GM12872 (cell line): Measurements from ENCODE around the gene SYNDIG1L.

Experiments
- CTCF ChIP-seq: IDR thresholded peaks from 3 replicates; pipeline ENCODE4 v1.5.1; 2011; ENCODE audit warnings: low read depth, mild to moderate bottlenecking, low read length, moderate library complexity; ENCODE audit not compliant: insufficient read depth

The SYNDIG1L gene

GRCh38 chr14:74426202-74426582 lies at the start of gene SYNDIG1L:
Gene SYNDIG1L (minus strand): TSS chr14:74426210. CDS start chr14:74409744, 16,466 bp downstream.
- TF ChIP-seq CTCF, result no peak

GRCh38 chr14:74475678-74476077 lies 49.7 kb upstream of the SYNDIG1L start:
- TF ChIP-seq CTCF, result no peak

- no peak for TF ChIP-seq CTCF
Measured at GRCh38 chr14:74474376-74474775, 48.4 kb upstream of the SYNDIG1L start.

GRCh38 chr14:74472601-74473000 lies 46.6 kb upstream of the SYNDIG1L start:
- TF ChIP-seq CTCF, result no peak

GRCh38 chr14:74469548-74470518 lies 43.8 kb upstream of the SYNDIG1L start:
- no peak for TF ChIP-seq CTCF

GRCh38 chr14:74468513-74468912 lies 42.5 kb upstream of the SYNDIG1L start:
- TF ChIP-seq CTCF, result no peak

GRCh38 chr14:74465335-74465734 lies 39.3 kb upstream of the SYNDIG1L start:
- TF ChIP-seq CTCF, result no peak
